ENCODE data around the gene PPP6R3. TPM values are rescaled to one million over a fixed set of nuclear protein-coding genes. Genes with fewer than 3 reads are reported as not detected.

The PPP6R3 gene
- total RNA-seq, 3 donors from 2014 or later (not counting 1 experiment from before 2014, with no cell fraction given): 148 to 176 (median 149) TPM

- Mint-ChIP-seq H3K4me3 (no peak overlapping the region), H3K4me1 (no peaks in the 10 kb centered on the region), H3K36me3 (no peaks in the 10 kb centered on the region), H3K27me3 (ENCODE audit: low read depth in 2 of 2) (peaks cover 0 to 5% of the 10 kb centered on the region in 2 donors), H3K9me3 (no peaks in the 10 kb centered on the region), H3K27ac (no peak overlapping the region)
- Histone ChIP-seq H3K9me3 (ENCODE audit: control insufficient read depth, insufficient read depth, low read length) (no peaks in the 10 kb centered on the region), H3K27me3 (ENCODE audit: control insufficient read depth, insufficient read depth, low read length) (no peaks in the 10 kb centered on the region), H3K4me3 (ENCODE audit: low read length) (no peak overlapping the region), H3K36me3 (ENCODE audit: control insufficient read depth, insufficient read depth, low read length) (no peaks in the 10 kb centered on the region), H3K27ac (ENCODE audit: low read length) (no peak overlapping the region), H3K4me1 (ENCODE audit: control insufficient read depth, insufficient read depth, low read length) (no peaks in the 10 kb centered on the region)
- ATAC-seq (no peak), DNase-seq (no peak)
- no peak for TF ChIP-seq CTCF (IDR thresholded peaks at IDR 0.05)
- 80% methylated on average over 15 of the region's 15 CpGs for whole genome bisulfite sequencing (ENCODE audit: insufficient coverage)
- intact Hi-C loops (cut with micrococcal nuclease): no loop called here
Observed at GRCh38 chr11:68661014-68661413, 200.5 kb downstream of the PPP6R3 start.

- intact Hi-C loops (cut with micrococcal nuclease): no loop called here
- Histone ChIP-seq H3K36me3 (ENCODE audit: control insufficient read depth, insufficient read depth, low read length) (no peaks in the 10 kb centered on the region), H3K4me1 (ENCODE audit: control insufficient read depth, insufficient read depth, low read length) (no peaks in the 10 kb centered on the region), H3K4me3 (ENCODE audit: low read length) (no peak overlapping the region), H3K27me3 (ENCODE audit: control insufficient read depth, insufficient read depth, low read length) (no peaks in the 10 kb centered on the region), H3K27ac (ENCODE audit: low read length) (no peak overlapping the region), H3K9me3 (ENCODE audit: control insufficient read depth, insufficient read depth, low read length) (no peaks in the 10 kb centered on the region)
- no peak for TF ChIP-seq CTCF (IDR thresholded peaks at IDR 0.05)
- Mint-ChIP-seq H3K27me3 (ENCODE audit: low read depth in 2 of 2) (peaks cover 0 to 5% of the 10 kb centered on the region in 2 donors), H3K9me3 (no peaks in the 10 kb centered on the region), H3K36me3 (no peaks in the 10 kb centered on the region), H3K27ac (no peak overlapping the region), H3K4me3 (no peak overlapping the region), H3K4me1 (no peaks in the 10 kb centered on the region)
- DNase-seq: no peak
- no peak for ATAC-seq
- WGBS (ENCODE audit: insufficient coverage): 74% methylated on average over 16 of the region's 18 CpGs
Observed at GRCh38 chr11:68661697-68662603, 201.4 kb downstream of the PPP6R3 start.

- peaks cover 0 to 5% of the 10 kb centered on the region in 2 donors for H3K27me3 Mint-ChIP-seq (ENCODE audit: low read depth in 2 of 2)
Observed at GRCh38 chr11:68663482-68664010, 203.0 kb downstream of the PPP6R3 start.

More at GRCh38 chr11:68663482-68664010, 203.0 kb downstream of the PPP6R3 start:
- Mint-ChIP-seq H3K36me3 (no peaks in the 10 kb centered on the region), H3K9me3 (no peaks in the 10 kb centered on the region), H3K4me1 (no peaks in the 10 kb centered on the region), H3K27ac (no peak overlapping the region), H3K4me3 (no peak overlapping the region)
- DNase-seq (no peak), ATAC-seq (no peak)
- TF ChIP-seq CTCF (IDR thresholded peaks at IDR 0.05): no peak
- H3K9me3 ChIP-seq (ENCODE audit: control insufficient read depth, insufficient read depth, low read length): no peaks in the 10 kb centered on the region
- intact Hi-C loops (cut with micrococcal nuclease): no loop called here
- no peaks in the 10 kb centered on the region for H3K27me3 ChIP-seq (ENCODE audit: control insufficient read depth, insufficient read depth, low read length)
- no peaks in the 10 kb centered on the region for H3K4me1 ChIP-seq (ENCODE audit: control insufficient read depth, insufficient read depth, low read length)
- H3K4me3 ChIP-seq (ENCODE audit: low read length): no peak overlapping the region
- no peaks in the 10 kb centered on the region for H3K36me3 ChIP-seq (ENCODE audit: control insufficient read depth, insufficient read depth, low read length)
- WGBS (ENCODE audit: insufficient coverage): 90% methylated on average over 15 of the region's 18 CpGs
- no peak overlapping the region for H3K27ac ChIP-seq (ENCODE audit: low read length)
